ENCODE results near the gene FAM168A.

The FAM168A gene

GRCh38 chr11:73597956-73598718 is at the start of gene FAM168A:
Gene FAM168A, minus strand, starts transcription at chr11:73598112. Its CDS starts 129,638 bp downstream, at chr11:73468474.
- H3K4me3 ChIP-seq (ENCODE audit: low read length) = peak within 1 kb of the TSS; percentile 55
- H3K36me3 ChIP-seq (ENCODE audit: insufficient read depth, low read length) = no peaks in the 10 kb centered on the region
- H3K27me3 ChIP-seq (ENCODE audit: insufficient read depth, low read length) = no peaks in the 10 kb centered on the region
- peak within 1 kb of the TSS; percentile 46 for H2AFZ ChIP-seq (ENCODE audit: low read depth, low read length)
- H3K4me1 ChIP-seq (ENCODE audit: insufficient read depth, low read length) = peaks cover 14% of the 10 kb centered on the region
- no peaks in the 10 kb centered on the region for H3K9me3 ChIP-seq (ENCODE audit: low read length)

GRCh38 chr11:73647459-73648100 is 49.7 kb upstream of the FAM168A start:
- Histone ChIP-seq H3K4me1 (ENCODE audit: insufficient read depth, low read length) (peaks cover 55% of the 10 kb centered on the region), H3K9me3 (ENCODE audit: low read length) (no peaks in the 10 kb centered on the region), H3K4me3 (ENCODE audit: low read length) (no peak overlapping the region), H3K27me3 (ENCODE audit: insufficient read depth, low read length) (no peaks in the 10 kb centered on the region), H3K36me3 (ENCODE audit: insufficient read depth, low read length) (no peaks in the 10 kb centered on the region), H2AFZ (ENCODE audit: low read depth, low read length) (no peak overlapping the region)

- H3K4me3 ChIP-seq (ENCODE audit: low read length) = no peak within 1 kb of the TSS
- no peaks in the 10 kb centered on the region for H3K9me3 ChIP-seq (ENCODE audit: low read length)
- H3K4me1 ChIP-seq (ENCODE audit: insufficient read depth, low read length) = peaks cover 42% of the 10 kb centered on the region
- H3K27me3 ChIP-seq (ENCODE audit: insufficient read depth, low read length) = no peaks in the 10 kb centered on the region
- peak within 1 kb of the TSS; percentile 8 for H2AFZ ChIP-seq (ENCODE audit: low read depth, low read length)
- H3K36me3 ChIP-seq (ENCODE audit: insufficient read depth, low read length) = no peaks in the 10 kb centered on the region
Observed at GRCh38 chr11:73645972-73646631, 48.2 kb upstream of the FAM168A start, which contains the start of gene PLEKHB1. Gene PLEKHB1, plus strand, starts transcription at chr11:73646581. Its CDS starts 28 bp downstream, at chr11:73646609.

GRCh38 chr11:73645121-73645969 is 47.4 kb upstream of the FAM168A start:
- H3K27me3 ChIP-seq (ENCODE audit: insufficient read depth, low read length) = no peaks in the 10 kb centered on the region
- no peaks in the 10 kb centered on the region for H3K36me3 ChIP-seq (ENCODE audit: insufficient read depth, low read length)
- H2AFZ ChIP-seq (ENCODE audit: low read depth, low read length) = peak overlapping the region; percentile 8
- H3K4me3 ChIP-seq (ENCODE audit: low read length) = no peak overlapping the region
- H3K4me1 ChIP-seq (ENCODE audit: insufficient read depth, low read length) = peaks cover 42% of the 10 kb centered on the region
- no peaks in the 10 kb centered on the region for H3K9me3 ChIP-seq (ENCODE audit: low read length)

- Histone ChIP-seq H3K4me3 (ENCODE audit: low read length) (no peak overlapping the region), H3K9me3 (ENCODE audit: low read length) (no peaks in the 10 kb centered on the region), H3K27me3 (ENCODE audit: insufficient read depth, low read length) (no peaks in the 10 kb centered on the region), H3K36me3 (ENCODE audit: insufficient read depth, low read length) (no peaks in the 10 kb centered on the region), H2AFZ (ENCODE audit: low read depth, low read length) (no peak overlapping the region), H3K4me1 (ENCODE audit: insufficient read depth, low read length) (peaks cover 14% of the 10 kb centered on the region)
Observed at GRCh38 chr11:73641668-73642067, 43.8 kb upstream of the FAM168A start.

GRCh38 chr11:73640592-73640991 is 42.7 kb upstream of the FAM168A start:
- Histone ChIP-seq H3K9me3 (ENCODE audit: low read length) (no peaks in the 10 kb centered on the region), H3K36me3 (ENCODE audit: insufficient read depth, low read length) (no peaks in the 10 kb centered on the region), H2AFZ (ENCODE audit: low read depth, low read length) (no peak overlapping the region), H3K4me3 (ENCODE audit: low read length) (no peak overlapping the region), H3K4me1 (ENCODE audit: insufficient read depth, low read length) (peaks cover 4% of the 10 kb centered on the region), H3K27me3 (ENCODE audit: insufficient read depth, low read length) (no peaks in the 10 kb centered on the region)

- Histone ChIP-seq H2AFZ (ENCODE audit: low read depth, low read length) (peak overlapping the region; percentile 46), H3K4me3 (ENCODE audit: low read length) (no peak overlapping the region), H3K9me3 (ENCODE audit: low read length) (no peaks in the 10 kb centered on the region), H3K4me1 (ENCODE audit: insufficient read depth, low read length) (no peaks in the 10 kb centered on the region), H3K36me3 (ENCODE audit: insufficient read depth, low read length) (no peaks in the 10 kb centered on the region), H3K27me3 (ENCODE audit: insufficient read depth, low read length) (no peaks in the 10 kb centered on the region)
Observed at GRCh38 chr11:73637012-73637411, 39.1 kb upstream of the FAM168A start.

GRCh38 chr11:73636249-73636648 is 38.3 kb upstream of the FAM168A start:
- Histone ChIP-seq H3K9me3 (ENCODE audit: low read length) (no peaks in the 10 kb centered on the region), H3K4me3 (ENCODE audit: low read length) (no peak overlapping the region), H3K36me3 (ENCODE audit: insufficient read depth, low read length) (no peaks in the 10 kb centered on the region), H3K27me3 (ENCODE audit: insufficient read depth, low read length) (no peaks in the 10 kb centered on the region), H3K4me1 (ENCODE audit: insufficient read depth, low read length) (no peaks in the 10 kb centered on the region), H2AFZ (ENCODE audit: low read depth, low read length) (no peak overlapping the region)

- no peaks in the 10 kb centered on the region for H3K9me3 ChIP-seq (ENCODE audit: low read length)
- H3K36me3 ChIP-seq (ENCODE audit: insufficient read depth, low read length) = no peaks in the 10 kb centered on the region
- H2AFZ ChIP-seq (ENCODE audit: low read depth, low read length) = no peak overlapping the region
Observed at GRCh38 chr11:73635721-73636120, 37.8 kb upstream of the FAM168A start.

GRCh38 chr11:73633999-73634398 is 36.1 kb upstream of the FAM168A start:
- Histone ChIP-seq H3K27me3 (ENCODE audit: insufficient read depth, low read length) (no peaks in the 10 kb centered on the region), H3K36me3 (ENCODE audit: insufficient read depth, low read length) (no peaks in the 10 kb centered on the region), H3K4me3 (ENCODE audit: low read length) (no peak overlapping the region), H2AFZ (ENCODE audit: low read depth, low read length) (no peak overlapping the region), H3K4me1 (ENCODE audit: insufficient read depth, low read length) (no peaks in the 10 kb centered on the region), H3K9me3 (ENCODE audit: low read length) (no peaks in the 10 kb centered on the region)

More at GRCh38 chr11:73635721-73636120, 37.8 kb upstream of the FAM168A start:
- Histone ChIP-seq H3K4me1 (ENCODE audit: insufficient read depth, low read length) (no peaks in the 10 kb centered on the region), H3K4me3 (ENCODE audit: low read length) (no peak overlapping the region), H3K27me3 (ENCODE audit: insufficient read depth, low read length) (no peaks in the 10 kb centered on the region)

- Histone ChIP-seq H3K36me3 (ENCODE audit: insufficient read depth, low read length) (no peaks in the 10 kb centered on the region), H3K9me3 (ENCODE audit: low read length) (no peaks in the 10 kb centered on the region), H3K4me3 (ENCODE audit: low read length) (no peak overlapping the region)
Observed at GRCh38 chr11:73632996-73633395, 35.1 kb upstream of the FAM168A start.

GRCh38 chr11:73629907-73630306 is 32.0 kb upstream of the FAM168A start:
- no peak overlapping the region for H3K4me3 ChIP-seq (ENCODE audit: low read length)
- no peaks in the 10 kb centered on the region for H3K27me3 ChIP-seq (ENCODE audit: insufficient read depth, low read length)
- H3K4me1 ChIP-seq (ENCODE audit: insufficient read depth, low read length) = no peaks in the 10 kb centered on the region
- H2AFZ ChIP-seq (ENCODE audit: low read depth, low read length) = no peak overlapping the region
- no peaks in the 10 kb centered on the region for H3K9me3 ChIP-seq (ENCODE audit: low read length)
- no peaks in the 10 kb centered on the region for H3K36me3 ChIP-seq (ENCODE audit: insufficient read depth, low read length)

More at GRCh38 chr11:73632996-73633395, 35.1 kb upstream of the FAM168A start:
- Histone ChIP-seq H3K27me3 (ENCODE audit: insufficient read depth, low read length) (no peaks in the 10 kb centered on the region), H2AFZ (ENCODE audit: low read depth, low read length) (no peak overlapping the region), H3K4me1 (ENCODE audit: insufficient read depth, low read length) (no peaks in the 10 kb centered on the region)
